GM13977 (cell line): ENCODE measurements around the gene SPRY1.

Experiments used
- DNase-seq: peaks from one replicate; pipeline ENCODE4 v3.0.0; 2012; ENCODE audit warnings: low spot score
- in situ Hi-C: fragments of 300-500 bp; cut with MboI; formaldehyde crosslinking; loops from one replicate; pipeline ENCODE4 v1.12.0; 2022; ENCODE audit warnings: low sequenced_read_pairs, low pct_unique_long_range_greater_than_20kb, mixed read lengths, inconsistent platforms; ENCODE audit not compliant: unreplicated experiment
- TF ChIP-seq, protein P1 (sequence below): IDR thresholded peaks from 2 replicates; pipeline ENCODE4 v1.5.1; 2012; ENCODE audit warnings: mild to moderate bottlenecking, control low read depth; ENCODE audit not compliant: insufficient read depth; ENCODE audit errors: extremely low read depth, missing control alignments

Gene SPRY1

DNA sequence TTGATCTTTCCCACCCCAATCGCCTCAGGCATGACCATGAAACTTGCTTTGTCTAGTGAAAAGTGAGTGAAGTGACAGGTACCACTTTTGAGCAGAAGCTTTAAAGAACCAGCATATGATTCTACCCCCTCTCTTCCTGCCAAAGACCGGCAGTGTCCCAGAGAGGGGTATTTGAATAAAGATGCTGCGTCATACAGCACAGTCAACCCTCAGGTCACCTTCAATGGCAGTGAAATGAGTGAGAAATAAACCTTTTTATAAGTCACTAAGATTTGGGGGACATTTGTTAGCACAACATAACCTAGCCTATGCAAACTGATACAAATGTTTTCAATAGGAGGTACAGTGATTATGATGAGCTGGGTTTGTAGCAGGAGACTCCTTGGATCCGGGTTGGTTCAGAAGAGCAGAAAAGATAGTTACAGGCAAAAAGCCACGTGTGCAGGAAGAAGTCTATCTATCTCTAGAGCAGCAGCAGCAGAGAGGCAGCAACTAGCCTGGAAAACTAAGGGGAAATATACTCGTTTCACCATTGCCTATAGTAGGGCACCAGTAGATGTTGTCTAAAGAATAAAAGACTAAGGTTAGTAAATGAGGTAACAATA is 30.3 kb upstream of the SPRY1 start:
- TF ChIP-seq, protein P1, sequence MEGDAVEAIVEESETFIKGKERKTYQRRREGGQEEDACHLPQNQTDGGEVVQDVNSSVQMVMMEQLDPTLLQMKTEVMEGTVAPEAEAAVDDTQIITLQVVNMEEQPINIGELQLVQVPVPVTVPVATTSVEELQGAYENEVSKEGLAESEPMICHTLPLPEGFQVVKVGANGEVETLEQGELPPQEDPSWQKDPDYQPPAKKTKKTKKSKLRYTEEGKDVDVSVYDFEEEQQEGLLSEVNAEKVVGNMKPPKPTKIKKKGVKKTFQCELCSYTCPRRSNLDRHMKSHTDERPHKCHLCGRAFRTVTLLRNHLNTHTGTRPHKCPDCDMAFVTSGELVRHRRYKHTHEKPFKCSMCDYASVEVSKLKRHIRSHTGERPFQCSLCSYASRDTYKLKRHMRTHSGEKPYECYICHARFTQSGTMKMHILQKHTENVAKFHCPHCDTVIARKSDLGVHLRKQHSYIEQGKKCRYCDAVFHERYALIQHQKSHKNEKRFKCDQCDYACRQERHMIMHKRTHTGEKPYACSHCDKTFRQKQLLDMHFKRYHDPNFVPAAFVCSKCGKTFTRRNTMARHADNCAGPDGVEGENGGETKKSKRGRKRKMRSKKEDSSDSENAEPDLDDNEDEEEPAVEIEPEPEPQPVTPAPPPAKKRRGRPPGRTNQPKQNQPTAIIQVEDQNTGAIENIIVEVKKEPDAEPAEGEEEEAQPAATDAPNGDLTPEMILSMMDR, result no peak
- in situ Hi-C loops, result no loop called here
- no peak for DNase-seq

DNA sequence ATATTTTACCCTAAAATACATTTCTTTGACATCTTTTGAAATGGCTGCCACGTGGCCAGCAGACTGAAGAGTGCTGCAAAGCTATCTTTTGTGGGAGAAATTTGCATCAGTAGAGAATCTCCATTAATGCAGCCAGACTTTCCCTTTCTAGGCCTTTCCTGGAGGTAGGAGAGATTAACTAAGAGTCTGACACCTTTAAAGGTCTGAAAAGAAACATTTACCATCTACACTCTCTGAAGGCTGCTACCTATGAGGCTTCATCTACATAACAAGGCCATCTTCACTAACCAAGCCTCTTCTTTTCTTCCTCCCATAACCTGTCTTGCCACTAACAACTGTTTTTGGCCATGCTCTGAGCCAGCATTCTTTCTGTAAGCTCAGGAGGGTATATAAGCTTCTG is 17.8 kb upstream of the SPRY1 start:
- TF ChIP-seq, protein P1, result no peak
- in situ Hi-C loops, result loop anchor here (25.0 kb wide), 1 partner anchor 284 kb away; no protein-coding TSS in a partner anchor
- no peak for DNase-seq

DNA sequence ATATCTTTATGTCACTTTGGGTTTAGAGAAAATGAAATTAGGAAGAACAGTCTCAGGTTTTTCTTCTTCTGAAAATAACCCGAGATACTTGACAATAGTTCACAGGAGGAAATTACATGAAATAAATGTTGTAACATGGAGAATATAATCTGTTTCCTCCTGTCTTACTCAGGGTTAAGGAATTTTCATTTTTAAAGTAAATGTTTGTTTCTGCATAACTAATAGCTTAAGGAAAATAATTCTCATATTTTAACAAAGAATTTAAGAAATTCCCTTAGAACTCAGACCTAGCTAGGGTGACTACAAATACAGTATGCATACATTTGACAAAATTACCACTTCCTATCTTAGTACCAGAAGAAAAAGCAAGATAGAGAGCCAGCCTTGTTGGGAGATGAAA is 17.2 kb upstream of the SPRY1 start:
- DNase-seq, result no peak
- TF ChIP-seq, protein P1, result no peak
- in situ Hi-C loops, result loop anchor here (25.0 kb wide), 1 partner anchor 283 kb away; no protein-coding TSS in a partner anchor

DNA sequence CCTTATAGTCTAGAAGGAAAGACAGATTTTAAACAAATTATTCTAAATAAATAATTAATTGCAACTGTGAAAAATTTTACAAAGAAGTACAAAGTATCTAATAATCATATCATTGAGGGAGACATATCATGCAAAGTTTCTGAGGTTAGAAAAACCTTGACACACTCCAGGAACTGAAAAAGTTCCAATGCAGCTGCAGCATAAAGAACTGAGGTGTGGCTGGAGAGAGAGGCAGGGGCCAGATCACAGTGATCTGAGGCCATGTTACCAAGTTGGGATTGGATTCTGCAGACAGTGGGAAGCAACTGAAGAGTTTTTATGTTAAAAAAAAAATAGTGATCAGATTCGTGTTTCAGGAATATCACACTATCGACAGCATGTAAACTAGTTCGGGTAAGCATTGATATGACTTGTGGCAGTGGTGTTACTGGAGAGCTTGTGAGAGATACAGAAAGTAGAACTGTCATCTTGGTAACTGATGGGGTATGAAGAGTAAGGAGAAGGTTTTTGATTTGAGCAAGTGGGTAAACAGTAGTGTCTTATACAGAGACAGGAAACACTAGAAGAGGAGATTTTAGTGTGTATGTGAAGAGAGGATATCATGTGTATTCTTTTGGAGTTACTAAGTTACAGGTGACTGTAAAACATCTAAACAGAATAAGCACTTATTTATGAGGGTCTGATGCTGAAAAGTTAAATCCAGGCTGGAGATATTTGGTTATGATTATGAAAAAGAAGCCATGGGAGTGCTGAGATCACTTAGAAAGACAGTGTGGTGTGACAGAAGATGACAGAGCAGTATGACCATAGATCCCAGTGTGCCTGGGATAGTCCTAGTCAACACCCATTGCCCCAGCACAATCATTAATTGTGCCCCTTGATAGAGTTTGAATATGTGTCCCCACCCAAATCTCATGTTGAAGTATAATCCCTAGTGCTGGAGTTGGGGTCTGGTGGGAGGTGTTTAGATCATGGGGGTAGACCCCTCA is 15.6 kb upstream of the SPRY1 start:
- in situ Hi-C loops, result loop anchor here (25.0 kb wide), 1 partner anchor 281 kb away; no protein-coding TSS in a partner anchor
- TF ChIP-seq, protein P1, result no peak

DNA sequence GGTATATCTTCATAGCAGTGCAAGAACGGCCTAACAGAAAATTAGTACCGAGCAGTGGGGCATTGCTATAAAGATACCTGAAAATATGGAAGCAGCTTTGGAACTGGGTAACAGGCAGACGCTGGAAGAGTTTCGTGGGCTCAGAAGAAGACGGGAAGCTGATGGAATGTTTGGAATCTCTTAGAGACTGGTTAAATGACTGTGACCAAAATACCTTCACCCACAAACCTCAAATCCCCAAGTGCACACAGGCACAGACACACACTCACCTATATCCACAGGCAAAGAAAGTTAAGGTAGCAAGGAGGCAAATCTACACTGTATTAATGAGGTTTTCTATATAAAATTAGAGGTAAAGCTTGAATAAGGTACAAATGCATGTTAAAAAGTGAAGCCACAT is 14.6 kb upstream of the SPRY1 start:
- no peak for DNase-seq
- TF ChIP-seq, protein P1, result no peak
- in situ Hi-C loops, result loop anchor here (25.0 kb wide), 1 partner anchor 280 kb away; no protein-coding TSS in a partner anchor

More for the DNA sequence above, 15.6 kb upstream of the SPRY1 start:
- DNase-seq, result no peak

DNA sequence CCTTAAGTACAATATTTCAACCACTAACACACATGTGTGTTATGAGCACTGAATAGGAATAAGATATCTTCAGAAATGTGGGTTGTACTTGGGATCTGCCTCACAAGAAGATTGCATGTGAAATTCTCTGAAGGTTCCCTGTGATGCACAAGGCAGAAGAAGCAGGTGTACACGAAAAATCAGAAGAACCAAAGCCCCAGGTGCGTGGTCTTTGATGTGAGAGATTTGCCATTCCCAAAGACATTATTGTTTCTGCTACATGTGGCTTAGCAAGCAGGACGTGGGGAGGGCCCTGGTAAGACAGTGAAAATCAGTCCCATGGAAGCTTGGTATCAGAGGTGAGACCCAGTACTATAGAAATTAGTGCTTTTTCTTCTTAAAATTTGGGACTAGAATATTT is 13.0 kb upstream of the SPRY1 start:
- TF ChIP-seq, protein P1, result no peak
- in situ Hi-C loops, result loop anchor here (25.0 kb wide), 1 partner anchor 279 kb away; no protein-coding TSS in a partner anchor
- no peak for DNase-seq
